ENCODE data around the gene SMARCC2. TPM values are rescaled to one million over a fixed set of nuclear protein-coding genes. Genes with fewer than 3 reads are reported as not detected.

Gene SMARCC2
- total RNA-seq, 1 donor from 2014 or later = 43.9 TPM

DNA sequence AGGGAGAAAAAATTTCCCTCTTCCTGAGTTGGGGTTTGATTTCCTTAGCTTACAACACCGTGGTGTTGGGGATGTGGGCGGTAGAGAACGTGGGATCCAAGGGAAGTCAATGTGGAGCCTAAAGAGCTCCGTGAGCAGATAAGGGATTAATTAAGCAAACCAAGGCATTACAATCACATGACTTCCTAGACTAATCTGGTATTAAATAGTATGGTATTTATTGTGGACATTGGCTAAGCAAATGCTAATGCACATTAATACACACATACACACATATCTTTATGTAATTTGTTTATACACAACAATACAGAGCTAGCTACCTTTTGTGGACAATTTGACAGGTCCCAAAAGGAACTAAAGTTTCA, 33.2 kb upstream of the SMARCC2 start:
- H3K4me3 ChIP-seq (ENCODE audit: low read depth, low read length) = peak overlapping the region; percentile 72
- DNase-seq (ENCODE audit: low read depth) = no peak
- TF ChIP-seq, protein P1, sequence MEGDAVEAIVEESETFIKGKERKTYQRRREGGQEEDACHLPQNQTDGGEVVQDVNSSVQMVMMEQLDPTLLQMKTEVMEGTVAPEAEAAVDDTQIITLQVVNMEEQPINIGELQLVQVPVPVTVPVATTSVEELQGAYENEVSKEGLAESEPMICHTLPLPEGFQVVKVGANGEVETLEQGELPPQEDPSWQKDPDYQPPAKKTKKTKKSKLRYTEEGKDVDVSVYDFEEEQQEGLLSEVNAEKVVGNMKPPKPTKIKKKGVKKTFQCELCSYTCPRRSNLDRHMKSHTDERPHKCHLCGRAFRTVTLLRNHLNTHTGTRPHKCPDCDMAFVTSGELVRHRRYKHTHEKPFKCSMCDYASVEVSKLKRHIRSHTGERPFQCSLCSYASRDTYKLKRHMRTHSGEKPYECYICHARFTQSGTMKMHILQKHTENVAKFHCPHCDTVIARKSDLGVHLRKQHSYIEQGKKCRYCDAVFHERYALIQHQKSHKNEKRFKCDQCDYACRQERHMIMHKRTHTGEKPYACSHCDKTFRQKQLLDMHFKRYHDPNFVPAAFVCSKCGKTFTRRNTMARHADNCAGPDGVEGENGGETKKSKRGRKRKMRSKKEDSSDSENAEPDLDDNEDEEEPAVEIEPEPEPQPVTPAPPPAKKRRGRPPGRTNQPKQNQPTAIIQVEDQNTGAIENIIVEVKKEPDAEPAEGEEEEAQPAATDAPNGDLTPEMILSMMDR (conservative IDR thresholded peaks at IDR 0.05; ENCODE audit: low read depth, low read length) = no peak

- H3K4me3 ChIP-seq (ENCODE audit: low read depth, low read length) = peak within 1 kb of the TSS; percentile 72
- TF ChIP-seq, protein P1 (conservative IDR thresholded peaks at IDR 0.05; ENCODE audit: low read depth, low read length) = peak; percentile 24
- DNase-seq (ENCODE audit: low read depth) = peak; percentile 68
Observed at GRCh38 chr12:56221757-56222530, 32.7 kb upstream of the SMARCC2 start, which contains the start of gene RNF41. Gene RNF41, minus strand, starts transcription at chr12:56221922. Its CDS starts 7,875 bp downstream, at chr12:56214047.

GRCh38 chr12:56221232-56221756, 32.0 kb upstream of the SMARCC2 start:
- H3K4me3 ChIP-seq (ENCODE audit: low read depth, low read length) = peak overlapping the region; percentile 72
- TF ChIP-seq, protein P1 (conservative IDR thresholded peaks at IDR 0.05; ENCODE audit: low read depth, low read length) = no peak
- no peak for DNase-seq (ENCODE audit: low read depth)

- H3K4me3 ChIP-seq (ENCODE audit: low read depth, low read length) = peak overlapping the region; percentile 72
- TF ChIP-seq, protein P1 (conservative IDR thresholded peaks at IDR 0.05; ENCODE audit: low read depth, low read length) = no peak
- peak; percentile 32 for DNase-seq (ENCODE audit: low read depth)
Observed at GRCh38 chr12:56220611-56221231, 31.4 kb upstream of the SMARCC2 start.

GRCh38 chr12:56219840-56220239, 30.6 kb upstream of the SMARCC2 start:
- TF ChIP-seq, protein P1 (conservative IDR thresholded peaks at IDR 0.05; ENCODE audit: low read depth, low read length) = no peak
- DNase-seq (ENCODE audit: low read depth) = no peak
- no peak overlapping the region for H3K4me3 ChIP-seq (ENCODE audit: low read depth, low read length)

DNA sequence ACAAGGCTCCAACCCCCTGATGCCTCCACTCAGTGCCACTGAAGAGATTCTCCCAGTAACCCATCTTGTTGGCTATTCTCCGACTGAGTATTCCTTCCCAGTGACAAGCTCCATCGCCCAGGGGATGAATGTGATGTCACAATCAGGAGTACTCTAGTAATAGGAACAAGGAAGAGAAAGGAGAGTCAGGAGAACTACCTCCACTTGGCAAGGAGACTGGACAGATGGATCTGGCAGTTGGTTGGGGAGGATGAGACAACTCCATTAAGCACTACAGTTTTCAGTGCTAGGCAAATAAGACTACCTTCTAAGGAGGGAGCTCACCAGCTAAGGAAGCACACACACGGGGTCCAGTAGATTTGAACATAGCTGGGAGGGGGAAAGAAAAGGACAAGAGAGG, 27.2 kb upstream of the SMARCC2 start:
- H3K4me3 ChIP-seq (ENCODE audit: low read depth, low read length) = no peak overlapping the region
- TF ChIP-seq, protein P1 (conservative IDR thresholded peaks at IDR 0.05; ENCODE audit: low read depth, low read length) = no peak
- DNase-seq (ENCODE audit: low read depth) = no peak
